ENCODE measurements around the gene IL2RA. TPM values are rescaled to one million over a fixed set of nuclear protein-coding genes. Genes with fewer than 3 reads are reported as not detected.

Gene IL2RA
- total RNA-seq, 1 experiment from 2014 or later, result not detected

DNA sequence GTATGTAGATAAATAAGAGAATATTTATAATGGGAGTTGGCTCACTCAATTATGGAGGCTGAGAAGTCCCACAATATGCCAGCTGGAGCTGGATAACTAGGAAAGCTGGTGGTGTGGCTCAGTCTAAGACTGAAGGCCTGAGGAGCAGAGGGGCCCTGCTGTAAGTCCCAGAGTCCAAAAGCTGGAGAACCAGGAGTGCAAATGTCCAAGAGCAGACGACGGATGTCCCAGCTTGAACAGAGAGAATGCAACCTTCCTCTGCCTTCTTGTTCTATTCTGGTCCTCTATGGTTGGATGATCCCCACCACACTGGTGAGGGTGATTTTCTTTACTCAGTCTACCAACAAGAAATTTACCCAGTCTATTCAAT is 13.2 kb downstream of the IL2RA start:
- Histone ChIP-seq H3K27ac (ENCODE audit: low read length) (no peak overlapping the region), H3K79me2 (ENCODE audit: low read length) (no peaks in the 10 kb centered on the region), H3K9me2 (replicated peaks; ENCODE audit: insufficient read depth, low read length) (no peaks in the 10 kb centered on the region), H3K9ac (ENCODE audit: low read length) (no peak overlapping the region), H3K9me3 (ENCODE audit: low read length) (no peaks in the 10 kb centered on the region), H3K36me3 (ENCODE audit: insufficient read depth, low read length) (no peaks in the 10 kb centered on the region), H3K4me1 (ENCODE audit: low read length) (peaks cover 21% of the 10 kb centered on the region), H2AFZ (ENCODE audit: low read length) (no peak overlapping the region), H3K27me3 (ENCODE audit: low read length) (no peaks in the 10 kb centered on the region; the same call in 1 of the 2 replicates), H3K4me3 (ENCODE audit: low read length) (no peak overlapping the region), H3K4me2 (ENCODE audit: low read depth, low read length, poor library complexity, severe bottlenecking) (no peak overlapping the region), H4K20me1 (ENCODE audit: insufficient read depth, low read depth, low read length) (no peaks in the 10 kb centered on the region)
- no peak for DNase-seq

- H3K4me3 ChIP-seq (ENCODE audit: low read length), result no peak overlapping the region
- H3K9me3 ChIP-seq (ENCODE audit: low read length), result no peaks in the 10 kb centered on the region
- H3K4me1 ChIP-seq (ENCODE audit: low read length), result peaks cover 21% of the 10 kb centered on the region
- no peaks in the 10 kb centered on the region for H3K79me2 ChIP-seq (ENCODE audit: low read length)
- no peaks in the 10 kb centered on the region for H4K20me1 ChIP-seq (ENCODE audit: insufficient read depth, low read depth, low read length)
- no peak overlapping the region for H2AFZ ChIP-seq (ENCODE audit: low read length)
- H3K9me2 ChIP-seq (replicated peaks; ENCODE audit: insufficient read depth, low read length), result no peaks in the 10 kb centered on the region
- no peak overlapping the region for H3K27ac ChIP-seq (ENCODE audit: low read length)
- H3K9ac ChIP-seq (ENCODE audit: low read length), result no peak overlapping the region
- H3K27me3 ChIP-seq (ENCODE audit: low read length), result no peaks in the 10 kb centered on the region; the same call in 1 of the 2 replicates
- no peaks in the 10 kb centered on the region for H3K36me3 ChIP-seq (ENCODE audit: insufficient read depth, low read length)
- no peak for DNase-seq
- no peak overlapping the region for H3K4me2 ChIP-seq (ENCODE audit: low read depth, low read length, poor library complexity, severe bottlenecking)
Measured at GRCh38 chr10:6048281-6049030, 13.7 kb downstream of the IL2RA start.

DNA sequence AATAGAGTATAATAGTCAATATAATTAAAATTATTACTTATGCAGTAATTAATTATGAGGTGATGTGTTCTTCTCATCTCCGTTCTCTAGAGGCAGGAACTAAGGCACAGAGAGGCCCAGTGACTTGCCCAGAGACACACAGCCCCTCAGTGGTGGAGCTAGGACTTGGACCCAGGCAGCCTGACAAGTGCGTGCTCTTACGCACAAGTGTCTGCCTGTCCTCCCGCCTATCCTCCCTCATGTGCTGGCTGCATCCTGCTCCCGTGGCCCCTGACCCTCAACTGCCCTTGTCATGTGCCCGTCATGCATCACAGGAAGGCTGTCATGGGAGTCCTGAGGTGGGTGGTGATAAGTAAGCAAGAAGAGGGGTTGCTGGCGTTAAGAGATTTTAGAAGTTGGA is 14.3 kb downstream of the IL2RA start:
- Histone ChIP-seq H3K4me3 (ENCODE audit: low read length) (no peak overlapping the region), H2AFZ (ENCODE audit: low read length) (no peak overlapping the region), H3K9me3 (ENCODE audit: low read length) (no peaks in the 10 kb centered on the region), H3K27me3 (ENCODE audit: low read length) (no peaks in the 10 kb centered on the region; the same call in 1 of the 2 replicates), H3K9ac (ENCODE audit: low read length) (no peak overlapping the region), H3K9me2 (replicated peaks; ENCODE audit: insufficient read depth, low read length) (no peaks in the 10 kb centered on the region), H3K4me1 (ENCODE audit: low read length) (peaks cover 20% of the 10 kb centered on the region), H3K79me2 (ENCODE audit: low read length) (no peaks in the 10 kb centered on the region), H3K27ac (ENCODE audit: low read length) (no peak overlapping the region), H3K36me3 (ENCODE audit: insufficient read depth, low read length) (no peaks in the 10 kb centered on the region), H3K4me2 (ENCODE audit: low read depth, low read length, poor library complexity, severe bottlenecking) (no peak overlapping the region), H4K20me1 (ENCODE audit: insufficient read depth, low read depth, low read length) (no peaks in the 10 kb centered on the region)
- no peak for DNase-seq

- Histone ChIP-seq H3K4me2 (ENCODE audit: low read depth, low read length, poor library complexity, severe bottlenecking) (no peak overlapping the region), H3K27me3 (ENCODE audit: low read length) (no peaks in the 10 kb centered on the region; the same call in 1 of the 2 replicates), H3K79me2 (ENCODE audit: low read length) (no peaks in the 10 kb centered on the region), H3K36me3 (ENCODE audit: insufficient read depth, low read length) (no peaks in the 10 kb centered on the region), H3K27ac (ENCODE audit: low read length) (no peak overlapping the region), H3K4me1 (ENCODE audit: low read length) (peaks cover 12% of the 10 kb centered on the region), H3K9ac (ENCODE audit: low read length) (no peak overlapping the region), H3K4me3 (ENCODE audit: low read length) (no peak overlapping the region), H3K9me3 (ENCODE audit: low read length) (no peaks in the 10 kb centered on the region), H4K20me1 (ENCODE audit: insufficient read depth, low read depth, low read length) (no peaks in the 10 kb centered on the region), H2AFZ (ENCODE audit: low read length) (no peak overlapping the region), H3K9me2 (replicated peaks; ENCODE audit: insufficient read depth, low read length) (no peaks in the 10 kb centered on the region)
- no peak for DNase-seq
Measured at GRCh38 chr10:6046773-6047611, 15.2 kb downstream of the IL2RA start.

- no peaks in the 10 kb centered on the region for H3K79me2 ChIP-seq (ENCODE audit: low read length)
- no peak overlapping the region for H3K4me3 ChIP-seq (ENCODE audit: low read length)
- no peaks in the 10 kb centered on the region for H4K20me1 ChIP-seq (ENCODE audit: insufficient read depth, low read depth, low read length)
- H3K9me3 ChIP-seq (ENCODE audit: low read length), result no peaks in the 10 kb centered on the region
- H2AFZ ChIP-seq (ENCODE audit: low read length), result no peak overlapping the region
- H3K4me2 ChIP-seq (ENCODE audit: low read depth, low read length, poor library complexity, severe bottlenecking), result no peak overlapping the region
- no peak overlapping the region for H3K27ac ChIP-seq (ENCODE audit: low read length)
- no peaks in the 10 kb centered on the region; the same call in 1 of the 2 replicates for H3K27me3 ChIP-seq (ENCODE audit: low read length)
- no peaks in the 10 kb centered on the region for H3K36me3 ChIP-seq (ENCODE audit: insufficient read depth, low read length)
- H3K9me2 ChIP-seq (replicated peaks; ENCODE audit: insufficient read depth, low read length), result no peaks in the 10 kb centered on the region
- H3K9ac ChIP-seq (ENCODE audit: low read length), result no peak overlapping the region
- no peak for DNase-seq
- H3K4me1 ChIP-seq (ENCODE audit: low read length), result peaks cover 11% of the 10 kb centered on the region
Measured at GRCh38 chr10:6045878-6046772, 16.0 kb downstream of the IL2RA start.

DNA sequence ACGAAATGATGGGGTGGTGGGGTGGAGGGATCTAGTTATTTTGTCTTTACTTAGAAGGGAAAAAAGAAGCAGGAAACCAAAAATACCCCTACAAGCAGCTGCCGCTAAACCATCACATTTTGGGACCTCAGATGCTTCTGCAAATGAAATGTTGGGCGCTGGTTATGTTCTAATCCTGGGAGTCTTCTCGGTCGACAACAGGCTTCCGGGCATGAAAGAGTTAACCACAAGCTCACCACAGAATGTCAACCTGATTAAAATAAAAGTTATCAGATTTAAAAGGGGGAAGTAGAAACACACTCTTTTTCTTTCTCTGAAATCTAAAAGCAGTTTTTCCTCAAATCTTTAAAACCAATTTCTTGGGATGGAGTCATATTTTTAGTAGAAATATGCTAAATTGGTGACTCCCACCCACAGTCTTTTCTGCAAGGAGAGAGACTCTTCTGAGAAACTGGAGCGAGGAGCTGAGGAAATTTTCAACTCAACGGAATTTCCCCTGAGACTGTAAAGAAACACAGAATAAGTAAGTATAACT is 16.8 kb downstream of the IL2RA start:
- H3K36me3 ChIP-seq (ENCODE audit: insufficient read depth, low read length), result no peaks in the 10 kb centered on the region
- no peak for DNase-seq
- no peaks in the 10 kb centered on the region for H3K79me2 ChIP-seq (ENCODE audit: low read length)
- H3K27ac ChIP-seq (ENCODE audit: low read length), result no peak overlapping the region
- H3K4me1 ChIP-seq (ENCODE audit: low read length), result peaks cover 3% of the 10 kb centered on the region
- H3K4me3 ChIP-seq (ENCODE audit: low read length), result no peak overlapping the region
- no peak overlapping the region for H3K4me2 ChIP-seq (ENCODE audit: low read depth, low read length, poor library complexity, severe bottlenecking)
- no peaks in the 10 kb centered on the region; the same call in 1 of the 2 replicates for H3K27me3 ChIP-seq (ENCODE audit: low read length)
- no peaks in the 10 kb centered on the region for H4K20me1 ChIP-seq (ENCODE audit: insufficient read depth, low read depth, low read length)
- no peaks in the 10 kb centered on the region for H3K9me3 ChIP-seq (ENCODE audit: low read length)
- no peaks in the 10 kb centered on the region for H3K9me2 ChIP-seq (replicated peaks; ENCODE audit: insufficient read depth, low read length)
- no peak overlapping the region for H3K9ac ChIP-seq (ENCODE audit: low read length)
- H2AFZ ChIP-seq (ENCODE audit: low read length), result no peak overlapping the region

DNA sequence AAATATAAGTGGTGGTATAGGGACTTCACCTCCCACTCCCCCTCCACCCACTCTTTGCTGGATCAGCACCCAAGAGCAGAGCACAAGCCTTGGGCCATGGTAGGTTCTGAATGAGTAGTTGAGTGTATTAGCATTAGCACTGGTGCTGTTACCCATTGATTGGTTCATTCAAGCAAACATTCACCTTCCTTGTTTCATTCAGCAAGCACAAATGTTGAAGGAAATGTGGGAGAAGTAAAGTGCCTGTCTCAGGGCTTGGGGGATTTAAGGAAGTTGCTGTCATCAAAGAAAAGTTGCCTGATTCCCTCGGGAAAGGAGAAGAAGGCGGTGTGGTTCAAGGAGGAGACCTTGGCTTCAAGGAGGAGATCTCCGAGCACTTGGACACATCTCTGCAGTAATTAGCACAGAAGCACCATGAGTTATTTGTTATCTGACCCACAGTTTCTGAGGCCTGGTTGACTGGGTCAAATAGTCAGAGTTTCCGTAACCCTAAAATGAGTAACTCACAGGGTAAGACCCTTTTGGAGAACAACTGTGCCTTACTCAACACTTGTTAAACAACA is 17.3 kb downstream of the IL2RA start:
- Histone ChIP-seq H3K4me2 (ENCODE audit: low read depth, low read length, poor library complexity, severe bottlenecking) (no peak overlapping the region), H4K20me1 (ENCODE audit: insufficient read depth, low read depth, low read length) (no peaks in the 10 kb centered on the region), H3K9me2 (replicated peaks; ENCODE audit: insufficient read depth, low read length) (no peaks in the 10 kb centered on the region), H2AFZ (ENCODE audit: low read length) (no peak overlapping the region), H3K27me3 (ENCODE audit: low read length) (no peaks in the 10 kb centered on the region; the same call in 1 of the 2 replicates), H3K79me2 (ENCODE audit: low read length) (no peaks in the 10 kb centered on the region), H3K4me1 (ENCODE audit: low read length) (peaks cover 3% of the 10 kb centered on the region; the same call in 1 of the 2 replicates), H3K9me3 (ENCODE audit: low read length) (no peaks in the 10 kb centered on the region), H3K36me3 (ENCODE audit: insufficient read depth, low read length) (no peaks in the 10 kb centered on the region), H3K4me3 (ENCODE audit: low read length) (no peak overlapping the region), H3K9ac (ENCODE audit: low read length) (no peak overlapping the region), H3K27ac (ENCODE audit: low read length) (no peak overlapping the region)
- DNase-seq, result no peak
